Measurements from ENCODE around the gene TWSG1.
"Not testable (repeated sequence)": the region's sequence is repeated elsewhere in the genome, so short reads cannot be mapped to it uniquely, and the experiment has no call there.

Gene TWSG1

DNA sequence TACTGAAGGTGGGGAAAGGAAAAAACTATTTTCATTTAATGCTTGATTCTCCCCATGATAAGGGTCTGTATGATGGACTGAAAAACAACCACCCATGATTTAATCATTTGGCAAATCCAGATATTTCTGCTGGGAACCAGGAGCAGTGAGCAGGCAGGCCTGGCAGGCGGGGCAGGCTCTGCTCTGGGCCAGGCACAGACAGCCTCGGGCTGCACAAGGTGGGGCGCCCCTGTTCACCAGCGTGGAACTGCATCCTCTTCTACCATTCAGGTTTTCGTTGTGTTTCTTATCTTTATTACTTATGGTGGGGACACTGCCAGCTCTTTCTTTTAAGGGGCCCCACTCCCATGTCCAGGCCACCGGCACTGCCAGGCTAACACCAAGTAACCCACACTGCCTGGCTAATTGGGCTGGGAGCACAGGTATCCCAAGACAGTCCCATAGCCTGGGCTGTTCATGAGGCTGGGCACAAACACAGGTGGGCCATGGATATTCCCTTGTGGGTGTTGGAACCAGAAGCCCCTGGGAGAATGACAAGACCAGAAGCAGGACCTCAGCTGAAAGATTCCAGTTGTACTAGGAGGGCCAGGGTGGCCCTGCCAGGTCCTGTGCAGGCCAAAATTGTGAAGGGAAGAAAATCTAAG lies 83.6 kb downstream of the TWSG1 start:
- Mint-ChIP-seq H3K27ac (peak overlapping the region; percentile 98 to 100 (median 99)), H3K4me1 (peaks cover 54% of the 10 kb centered on the region), H3K36me3 (ENCODE audit: low read depth) (no peaks in the 10 kb centered on the region), H3K9me3 (no peaks in the 10 kb centered on the region), H3K27me3 (ENCODE audit: low read depth) (no peaks in the 10 kb centered on the region), H3K4me3 (no peak overlapping the region)
- TF ChIP-seq, protein P1, sequence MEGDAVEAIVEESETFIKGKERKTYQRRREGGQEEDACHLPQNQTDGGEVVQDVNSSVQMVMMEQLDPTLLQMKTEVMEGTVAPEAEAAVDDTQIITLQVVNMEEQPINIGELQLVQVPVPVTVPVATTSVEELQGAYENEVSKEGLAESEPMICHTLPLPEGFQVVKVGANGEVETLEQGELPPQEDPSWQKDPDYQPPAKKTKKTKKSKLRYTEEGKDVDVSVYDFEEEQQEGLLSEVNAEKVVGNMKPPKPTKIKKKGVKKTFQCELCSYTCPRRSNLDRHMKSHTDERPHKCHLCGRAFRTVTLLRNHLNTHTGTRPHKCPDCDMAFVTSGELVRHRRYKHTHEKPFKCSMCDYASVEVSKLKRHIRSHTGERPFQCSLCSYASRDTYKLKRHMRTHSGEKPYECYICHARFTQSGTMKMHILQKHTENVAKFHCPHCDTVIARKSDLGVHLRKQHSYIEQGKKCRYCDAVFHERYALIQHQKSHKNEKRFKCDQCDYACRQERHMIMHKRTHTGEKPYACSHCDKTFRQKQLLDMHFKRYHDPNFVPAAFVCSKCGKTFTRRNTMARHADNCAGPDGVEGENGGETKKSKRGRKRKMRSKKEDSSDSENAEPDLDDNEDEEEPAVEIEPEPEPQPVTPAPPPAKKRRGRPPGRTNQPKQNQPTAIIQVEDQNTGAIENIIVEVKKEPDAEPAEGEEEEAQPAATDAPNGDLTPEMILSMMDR (IDR thresholded peaks at IDR 0.05; ENCODE audit: unreplicated experiment in 3 of 3) = no peak

DNA sequence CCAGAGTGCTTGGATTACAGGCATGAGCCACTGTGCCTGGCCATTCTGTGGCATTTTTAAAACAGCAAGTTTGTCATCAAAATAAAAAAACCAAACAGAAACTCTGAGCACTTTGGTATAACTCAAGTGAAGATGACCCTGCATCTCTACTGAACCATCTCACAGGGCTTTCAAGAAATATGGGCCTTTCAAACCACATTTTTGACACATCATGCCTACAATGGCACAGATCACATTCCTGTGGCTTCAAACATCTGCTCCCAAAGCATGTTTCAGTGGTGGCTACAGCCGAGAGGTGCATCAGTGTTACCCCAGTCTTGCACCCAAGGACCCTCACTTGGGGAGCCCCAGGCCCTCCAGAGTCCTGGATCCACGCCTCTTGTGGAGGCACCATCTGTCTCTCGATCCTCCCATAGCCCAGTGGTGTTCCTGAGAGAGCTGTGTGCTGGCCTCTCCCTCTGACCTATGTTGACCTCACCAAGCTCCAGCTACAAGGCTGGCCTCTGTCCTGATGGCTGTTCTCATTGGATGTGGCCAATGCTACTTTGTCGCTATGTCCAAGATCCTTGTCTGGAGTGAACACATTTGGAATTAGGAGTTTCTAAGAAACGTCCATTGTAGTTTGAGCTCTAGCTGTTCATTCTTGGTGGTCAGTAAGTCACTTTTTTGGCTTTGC lies 85.5 kb downstream of the TWSG1 start:
- H3K4me1 Mint-ChIP-seq = peaks cover 45% of the 10 kb centered on the region
- H3K27me3 Mint-ChIP-seq (ENCODE audit: low read depth) = no peaks in the 10 kb centered on the region
- TF ChIP-seq, protein P1 (IDR thresholded peaks at IDR 0.05; ENCODE audit: unreplicated experiment in 3 of 3) = no peak
- H3K4me3 Mint-ChIP-seq = no peak overlapping the region
- H3K36me3 Mint-ChIP-seq (ENCODE audit: low read depth) = no peaks in the 10 kb centered on the region
- H3K27ac Mint-ChIP-seq = peak overlapping the region in 1 of 3 experiments; percentile 77
- H3K9me3 Mint-ChIP-seq = no peaks in the 10 kb centered on the region

DNA sequence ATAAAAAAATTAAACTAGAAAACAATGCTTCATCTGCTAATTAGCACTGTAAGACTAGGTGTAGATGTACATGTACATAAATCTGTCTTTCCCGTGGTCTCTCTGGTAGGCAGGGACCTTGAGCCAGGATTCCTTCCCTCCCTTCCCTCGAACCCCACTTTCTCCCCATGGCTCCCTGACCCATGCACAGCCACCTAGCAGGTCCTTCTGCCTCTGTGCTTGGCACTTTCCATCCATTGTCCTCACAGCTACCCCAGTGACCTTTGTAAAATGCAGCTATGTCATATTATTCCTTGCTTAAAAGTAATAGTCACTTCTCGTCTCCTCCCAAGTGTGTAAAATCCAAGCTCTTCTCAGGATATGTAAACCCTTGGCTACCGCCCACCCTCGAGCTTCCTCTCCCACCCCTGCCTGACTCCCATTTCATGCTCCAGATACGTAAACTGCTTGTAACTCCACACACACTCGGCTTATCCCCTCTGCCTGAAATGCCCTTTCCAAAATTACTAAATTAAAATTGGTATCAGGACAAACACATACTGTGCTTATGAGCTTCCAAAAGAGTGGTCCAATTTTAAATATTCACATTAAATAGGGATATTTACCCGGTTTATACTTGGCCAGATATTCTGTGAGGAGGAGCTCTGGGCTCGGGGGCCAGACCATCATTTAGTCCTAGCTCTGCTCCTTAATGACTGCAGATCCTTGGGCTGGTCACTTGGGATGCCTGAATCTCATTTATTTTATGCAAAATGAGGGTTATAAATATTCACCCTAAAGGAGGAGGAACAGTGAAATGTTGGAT lies 86.7 kb downstream of the TWSG1 start:
- Mint-ChIP-seq H3K4me3 (no peak overlapping the region), H3K4me1 (peaks cover 35% of the 10 kb centered on the region), H3K36me3 (ENCODE audit: low read depth) (no peaks in the 10 kb centered on the region), H3K27me3 (ENCODE audit: low read depth) (no peaks in the 10 kb centered on the region), H3K9me3 (no peaks in the 10 kb centered on the region), H3K27ac (no peak overlapping the region)
- TF ChIP-seq, protein P1 (IDR thresholded peaks at IDR 0.05; ENCODE audit: unreplicated experiment in 3 of 3) = no peak

DNA sequence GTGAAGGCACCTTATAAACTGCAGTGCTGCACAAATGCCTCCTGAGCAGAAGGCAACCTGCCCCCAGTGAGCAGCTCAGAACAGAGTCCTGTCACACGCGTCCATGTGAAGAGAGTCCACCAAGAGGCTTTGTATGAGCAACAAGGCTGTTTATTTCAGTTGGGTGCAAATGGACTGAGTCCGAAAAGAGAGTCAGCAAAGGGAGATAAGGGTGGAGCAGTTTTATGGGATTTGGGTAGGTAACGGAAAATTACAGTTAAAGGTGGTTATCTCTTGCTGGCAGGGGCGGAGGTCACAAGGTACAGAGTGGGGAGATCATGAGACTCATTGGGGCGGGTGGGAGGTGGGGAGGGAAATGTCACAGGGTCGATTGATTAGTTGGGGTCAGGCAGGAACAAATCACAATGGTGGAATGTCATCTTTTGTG lies 87.3 kb downstream of the TWSG1 start:
- H3K27me3 Mint-ChIP-seq (ENCODE audit: low read depth) = no peaks in the 10 kb centered on the region

DNA sequence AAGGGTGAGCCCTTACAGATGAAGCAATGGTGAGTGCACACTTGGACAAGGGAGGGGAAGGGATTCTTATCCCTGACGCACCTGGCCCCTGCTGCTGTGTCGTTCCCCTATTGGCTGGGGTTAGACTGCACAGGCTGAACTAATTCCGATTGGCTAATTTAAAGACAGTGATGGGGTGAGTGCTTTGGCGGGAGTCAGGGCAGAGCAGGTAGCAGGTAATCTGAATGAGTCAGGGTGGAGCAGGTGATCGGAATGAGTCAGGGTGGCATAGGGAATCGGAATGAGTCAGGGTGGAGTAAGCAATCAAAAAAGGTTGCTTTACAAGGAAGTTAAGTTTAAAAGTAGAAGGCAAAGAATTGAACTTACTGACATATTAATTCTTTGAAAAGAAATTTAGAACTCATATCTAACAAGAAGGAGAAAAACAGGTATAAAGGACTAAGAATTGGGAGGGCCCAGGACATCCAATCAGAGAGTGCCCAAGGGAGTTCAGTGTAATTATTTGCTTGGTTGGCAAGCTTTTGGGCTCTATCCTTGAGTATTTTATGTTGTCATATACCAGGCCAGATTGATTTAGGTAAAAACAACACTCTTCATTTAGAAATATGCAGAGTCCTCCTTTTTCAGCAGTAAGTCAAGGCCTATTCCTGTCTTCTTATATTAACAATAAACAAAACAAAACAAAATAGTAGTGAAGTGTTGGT lies 88.4 kb downstream of the TWSG1 start:
- H3K4me3 Mint-ChIP-seq = no peak overlapping the region
- H3K27ac Mint-ChIP-seq = no peak overlapping the region
- no peaks in the 10 kb centered on the region for H3K9me3 Mint-ChIP-seq
- no peaks in the 10 kb centered on the region for H3K27me3 Mint-ChIP-seq (ENCODE audit: low read depth)
- H3K36me3 Mint-ChIP-seq (ENCODE audit: low read depth) = no peaks in the 10 kb centered on the region
- H3K4me1 Mint-ChIP-seq = peaks cover 23% of the 10 kb centered on the region
- TF ChIP-seq, protein P1 (IDR thresholded peaks at IDR 0.05; ENCODE audit: unreplicated experiment in 3 of 3) = no peak

More for the DNA sequence above, 87.3 kb downstream of the TWSG1 start:
- TF ChIP-seq, protein P1 (IDR thresholded peaks at IDR 0.05; ENCODE audit: unreplicated experiment in 3 of 3) = no peak
- Mint-ChIP-seq H3K9me3 (no peaks in the 10 kb centered on the region), H3K4me3 (no peak overlapping the region), H3K27ac (no peak overlapping the region), H3K36me3 (ENCODE audit: low read depth) (no peaks in the 10 kb centered on the region), H3K4me1 (peaks cover 30% of the 10 kb centered on the region)

DNA sequence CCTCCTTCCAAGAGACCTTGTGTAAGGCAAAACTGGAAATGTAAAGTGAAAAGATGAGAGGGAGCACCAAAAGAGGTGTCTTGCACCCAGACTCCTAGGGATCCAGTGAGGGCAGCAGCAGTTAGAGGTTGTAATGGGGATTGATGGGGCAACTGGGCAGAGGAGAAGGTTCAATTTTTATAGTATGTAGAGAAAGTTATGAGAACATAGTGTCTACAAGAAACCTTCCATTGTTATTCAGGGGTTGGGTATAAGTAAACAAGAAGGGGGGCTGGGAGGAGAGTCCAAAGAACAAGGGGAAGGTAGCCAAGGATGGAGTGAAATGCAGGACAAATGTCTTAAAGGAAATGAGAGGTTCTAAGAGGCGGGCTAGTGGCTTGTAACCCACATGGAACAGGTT lies 89.1 kb downstream of the TWSG1 start:
- H3K36me3 Mint-ChIP-seq (ENCODE audit: low read depth); H3K9me3 Mint-ChIP-seq; H3K4me3 Mint-ChIP-seq; H3K27me3 Mint-ChIP-seq (ENCODE audit: low read depth); H3K27ac Mint-ChIP-seq: not testable (repeated sequence)
- peaks cover 16% of the 10 kb centered on the region for H3K4me1 Mint-ChIP-seq

DNA sequence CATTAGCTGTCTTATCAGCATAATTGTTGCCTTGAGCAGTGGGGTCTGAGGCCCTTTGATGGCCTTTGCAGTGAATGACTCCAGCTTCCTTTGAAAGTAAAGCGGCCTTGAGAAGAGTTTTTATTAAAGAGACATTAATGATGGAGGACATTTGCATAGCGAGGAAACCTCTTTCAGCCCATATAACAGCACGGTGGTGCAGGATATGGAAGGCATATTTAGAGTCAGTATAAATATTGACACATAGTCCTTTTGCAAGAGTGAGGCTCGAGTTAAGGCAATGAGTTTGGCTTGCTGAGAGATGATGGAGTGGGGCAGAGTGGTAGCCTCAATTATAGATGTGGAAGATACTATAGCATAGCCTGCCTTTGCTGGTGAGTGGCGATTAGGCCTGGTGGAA lies 89.7 kb downstream of the TWSG1 start:
- H3K27me3 Mint-ChIP-seq (ENCODE audit: low read depth); H3K36me3 Mint-ChIP-seq (ENCODE audit: low read depth); H3K9me3 Mint-ChIP-seq; H3K27ac Mint-ChIP-seq; H3K4me3 Mint-ChIP-seq: not testable (repeated sequence)
- peaks cover 15% of the 10 kb centered on the region for H3K4me1 Mint-ChIP-seq

Measured in nephron (organoid).